AG20443 (cell line): Measurements from ENCODE around the gene BAD.

Experiments
- DNase-seq: peaks from one replicate; pipeline ENCODE4 v3.0.0; 2012; ENCODE audit warnings: low spot score, mixed read lengths

Gene BAD

GRCh38 chr11:64275841-64276240 lies 8.6 kb downstream of the BAD start:
- no peak for DNase-seq

GRCh38 chr11:64275031-64275800 lies 9.2 kb downstream of the BAD start:
- no peak for DNase-seq

- peak; percentile 92 for DNase-seq
These were observed 14.8 kb downstream of the BAD start for GRCh38 chr11:64269540-64270220.

GRCh38 chr11:64268893-64269539 lies 15.4 kb downstream of the BAD start:
- DNase-seq = peak; percentile 28

- peak; percentile 29 for DNase-seq
These were observed 16.2 kb downstream of the BAD start for GRCh38 chr11:64268025-64268892.

- DNase-seq = no peak
These were observed 17.1 kb downstream of the BAD start for GRCh38 chr11:64267207-64267945.

GRCh38 chr11:64266339-64266738 lies 18.1 kb downstream of the BAD start:
- DNase-seq = no peak

GRCh38 chr11:64265176-64266160 lies 19.0 kb downstream of the BAD start:
- no peak for DNase-seq

GRCh38 chr11:64264371-64264852 lies 20.1 kb downstream of the BAD start:
- DNase-seq = no peak

- DNase-seq = no peak
These were observed 20.5 kb downstream of the BAD start for GRCh38 chr11:64263947-64264317.

- DNase-seq = no peak
These were observed 21.2 kb downstream of the BAD start for GRCh38 chr11:64263021-64263946.

GRCh38 chr11:64262271-64263002 lies 22.0 kb downstream of the BAD start:
- no peak for DNase-seq

GRCh38 chr11:64261556-64262080 lies 22.8 kb downstream of the BAD start:
- DNase-seq = no peak

GRCh38 chr11:64260147-64260708 lies 24.2 kb downstream of the BAD start:
- DNase-seq = no peak

GRCh38 chr11:64259533-64260067 lies 24.9 kb downstream of the BAD start:
- no peak for DNase-seq

- no peak for DNase-seq
These were observed 25.4 kb downstream of the BAD start for GRCh38 chr11:64258946-64259532.

- DNase-seq = no peak
These were observed 26.1 kb downstream of the BAD start for GRCh38 chr11:64258356-64258755.
